HepG2 (cell line): Measurements from ENCODE around the gene WDR76. TPM values are rescaled to one million over a fixed set of nuclear protein-coding genes. Genes with fewer than 3 reads are reported as not detected.
A peak's percentile ranks its signal among the peaks of the same experiment; 100 is the strongest.

Experiments used
- ELF1 ChIP-seq: sonication (generic); formaldehyde crosslinking; IDR thresholded peaks from 2 replicates; pipeline ENCODE4 v1.4.0; 2020; ENCODE audit warnings: missing genetic modification reagents
- NFKB2 ChIP-seq: sonication (generic); formaldehyde crosslinking; IDR thresholded peaks from 2 replicates; pipeline ENCODE4 v1.4.0; 2020; ENCODE audit warnings: missing genetic modification reagents, borderline replicate concordance
- ZNF24 ChIP-seq: fragments of 450-650 bp; IDR thresholded peaks from 2 replicates; pipeline ENCODE4 v1.6.1; 2017; ENCODE audit warnings: antibody characterized with exemption, mild to moderate bottlenecking
- ZNF788 ChIP-seq: sonication (generic); formaldehyde crosslinking; IDR thresholded peaks from 2 replicates; pipeline ENCODE4 v1.5.0; 2020; ENCODE audit warnings: mild to moderate bottlenecking, missing genetic modification reagents, borderline replicate concordance
- polyA plus RNA-seq, 8 experiments: library from polyadenylated mRNA; depleted of rRNA in 3 of 8; stranded (reverse) in 7 of 8; unstranded in 1 of 8; fragments of >200 nt; fragmentation: Illumina TruSeq in 4 of 8; extraction: Trizol in 4 of 8; gene quantifications; 2 replicates each; pipeline versions ENCODE4 v1.2.1 to v1.2.3, GENCODE V29; 2011 to 2016; ENCODE audit warnings: low read depth in 4 of 8, missing spikeins in 1 of 8, mixed read lengths in 1 of 8; ENCODE audit not compliant: insufficient read depth in 1 of 8
- total RNA-seq, 5 experiments: library from RNA; depleted of rRNA; stranded (reverse); fragments of >200 nt; fragmentation: Illumina TruSeq; extraction: Trizol; gene quantifications; 2 replicates each; pipeline ENCODE4 v1.2.3, GENCODE V29; 2016; ENCODE audit warnings: low read depth in 1 of 5
- TF ChIP-seq, protein P1 (sequence below): sonication (generic); formaldehyde crosslinking; IDR thresholded peaks from 2 replicates; pipeline ENCODE4 v1.5.1; 2020; ENCODE audit warnings: mild to moderate bottlenecking, missing genetic modification reagents, borderline replicate concordance
- TF ChIP-seq, protein P2 (sequence below), 2 experiments: fragments of 450-650 bp in 1 of 2; sonication (generic) in 1 of 2; formaldehyde crosslinking; IDR thresholded peaks; 2 replicates each; pipeline versions ENCODE4 v1.5.0 to v1.8.0; 2020 to 2022; ENCODE audit warnings: mild to moderate bottlenecking in 1 of 2, missing genetic modification reagents in 1 of 2
- TF ChIP-seq, protein P3 (sequence below): sonication (generic); formaldehyde crosslinking; IDR thresholded peaks from 2 replicates; pipeline ENCODE4 v1.9.0; 2022; ENCODE audit warnings: missing genetic modification reagents, mild to moderate bottlenecking, borderline replicate concordance
- TF ChIP-seq, protein P4 (sequence below): sonication (generic); formaldehyde crosslinking; IDR thresholded peaks from 2 replicates; pipeline ENCODE4 v1.8.1; 2023; ENCODE audit warnings: missing genetic modification reagents, inconsistent platforms, borderline replicate concordance
- TF ChIP-seq, protein P5 (sequence below): sonication (generic); formaldehyde crosslinking; IDR thresholded peaks from 2 replicates; pipeline ENCODE4 v1.5.0; 2020; ENCODE audit warnings: missing genetic modification reagents, mild to moderate bottlenecking, borderline replicate concordance
- TF ChIP-seq, protein P6 (sequence below): sonication (generic); formaldehyde crosslinking; IDR thresholded peaks from 2 replicates; pipeline ENCODE4; 2020; ENCODE audit warnings: missing genetic modification reagents, mild to moderate bottlenecking, borderline replicate concordance

Gene WDR76
- total and polyA plus RNA-seq, 2 of the 13 experiments (the other 11 are each of a cell fraction or from before 2014, with no cell fraction given): 1.1 to 9.7 TPM

DNA sequence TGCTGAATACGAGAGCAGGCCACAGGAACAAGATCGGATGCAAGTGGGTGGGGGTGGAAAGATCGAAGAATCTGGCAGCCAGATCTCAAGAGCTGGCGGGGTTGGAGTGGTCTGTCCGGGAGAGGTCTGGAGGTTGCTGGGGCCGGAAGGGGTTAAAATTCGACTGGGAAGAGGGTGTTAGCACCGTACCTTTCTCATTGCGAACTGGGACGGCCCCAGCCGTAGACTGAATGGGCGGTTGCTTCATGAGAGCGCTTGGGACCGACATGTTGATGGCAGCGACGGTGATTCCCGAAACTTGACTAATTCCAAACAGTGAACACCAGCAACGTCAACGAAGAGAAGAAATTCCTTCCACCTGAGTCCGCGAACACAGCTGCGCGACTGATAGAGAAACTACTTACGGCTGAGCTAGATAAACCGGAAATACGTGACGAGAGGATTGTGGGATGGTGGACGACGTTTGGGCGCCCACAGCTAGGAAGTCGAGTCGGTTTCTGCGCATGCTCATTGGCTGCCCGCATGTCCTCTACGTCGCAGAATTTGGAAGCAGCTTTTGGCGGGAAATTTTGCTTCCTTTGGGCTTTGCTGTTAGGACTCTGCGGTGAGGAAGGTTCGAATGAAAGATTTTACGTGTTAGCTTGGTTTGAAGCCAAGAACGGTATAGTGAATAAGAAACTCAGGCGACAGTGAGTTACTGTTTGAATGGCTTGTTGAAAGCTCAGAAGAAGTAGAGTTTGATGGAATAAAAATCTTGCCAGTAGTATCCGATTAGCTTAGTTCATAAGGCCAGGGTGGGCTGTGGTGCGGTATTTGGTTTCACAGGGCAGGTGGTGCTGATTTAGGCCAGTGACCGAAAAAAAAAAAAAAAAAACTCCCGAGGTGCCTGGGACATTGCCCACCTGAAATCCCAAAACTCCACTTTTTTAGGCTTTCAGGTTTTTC lies 2.2 kb upstream of the WDR76 start, which contains the start of gene MFAP1 (continued):
- TF ChIP-seq, protein P1, sequence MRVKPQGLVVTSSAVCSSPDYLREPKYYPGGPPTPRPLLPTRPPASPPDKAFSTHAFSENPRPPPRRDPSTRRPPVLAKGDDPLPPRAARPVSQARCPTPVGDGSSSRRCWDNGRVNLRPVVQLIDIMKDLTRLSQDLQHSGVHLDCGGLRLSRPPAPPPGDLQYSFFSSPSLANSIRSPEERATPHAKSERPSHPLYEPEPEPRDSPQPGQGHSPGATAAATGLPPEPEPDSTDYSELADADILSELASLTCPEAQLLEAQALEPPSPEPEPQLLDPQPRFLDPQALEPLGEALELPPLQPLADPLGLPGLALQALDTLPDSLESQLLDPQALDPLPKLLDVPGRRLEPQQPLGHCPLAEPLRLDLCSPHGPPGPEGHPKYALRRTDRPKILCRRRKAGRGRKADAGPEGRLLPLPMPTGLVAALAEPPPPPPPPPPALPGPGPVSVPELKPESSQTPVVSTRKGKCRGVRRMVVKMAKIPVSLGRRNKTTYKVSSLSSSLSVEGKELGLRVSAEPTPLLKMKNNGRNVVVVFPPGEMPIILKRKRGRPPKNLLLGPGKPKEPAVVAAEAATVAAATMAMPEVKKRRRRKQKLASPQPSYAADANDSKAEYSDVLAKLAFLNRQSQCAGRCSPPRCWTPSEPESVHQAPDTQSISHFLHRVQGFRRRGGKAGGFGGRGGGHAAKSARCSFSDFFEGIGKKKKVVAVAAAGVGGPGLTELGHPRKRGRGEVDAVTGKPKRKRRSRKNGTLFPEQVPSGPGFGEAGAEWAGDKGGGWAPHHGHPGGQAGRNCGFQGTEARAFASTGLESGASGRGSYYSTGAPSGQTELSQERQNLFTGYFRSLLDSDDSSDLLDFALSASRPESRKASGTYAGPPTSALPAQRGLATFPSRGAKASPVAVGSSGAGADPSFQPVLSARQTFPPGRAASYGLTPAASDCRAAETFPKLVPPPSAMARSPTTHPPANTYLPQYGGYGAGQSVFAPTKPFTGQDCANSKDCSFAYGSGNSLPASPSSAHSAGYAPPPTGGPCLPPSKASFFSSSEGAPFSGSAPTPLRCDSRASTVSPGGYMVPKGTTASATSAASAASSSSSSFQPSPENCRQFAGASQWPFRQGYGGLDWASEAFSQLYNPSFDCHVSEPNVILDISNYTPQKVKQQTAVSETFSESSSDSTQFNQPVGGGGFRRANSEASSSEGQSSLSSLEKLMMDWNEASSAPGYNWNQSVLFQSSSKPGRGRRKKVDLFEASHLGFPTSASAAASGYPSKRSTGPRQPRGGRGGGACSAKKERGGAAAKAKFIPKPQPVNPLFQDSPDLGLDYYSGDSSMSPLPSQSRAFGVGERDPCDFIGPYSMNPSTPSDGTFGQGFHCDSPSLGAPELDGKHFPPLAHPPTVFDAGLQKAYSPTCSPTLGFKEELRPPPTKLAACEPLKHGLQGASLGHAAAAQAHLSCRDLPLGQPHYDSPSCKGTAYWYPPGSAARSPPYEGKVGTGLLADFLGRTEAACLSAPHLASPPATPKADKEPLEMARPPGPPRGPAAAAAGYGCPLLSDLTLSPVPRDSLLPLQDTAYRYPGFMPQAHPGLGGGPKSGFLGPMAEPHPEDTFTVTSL (CRISPR knock-in tag): peak; percentile 57; the same call in 1 of the 2 replicates
- TF ChIP-seq, protein P2, sequence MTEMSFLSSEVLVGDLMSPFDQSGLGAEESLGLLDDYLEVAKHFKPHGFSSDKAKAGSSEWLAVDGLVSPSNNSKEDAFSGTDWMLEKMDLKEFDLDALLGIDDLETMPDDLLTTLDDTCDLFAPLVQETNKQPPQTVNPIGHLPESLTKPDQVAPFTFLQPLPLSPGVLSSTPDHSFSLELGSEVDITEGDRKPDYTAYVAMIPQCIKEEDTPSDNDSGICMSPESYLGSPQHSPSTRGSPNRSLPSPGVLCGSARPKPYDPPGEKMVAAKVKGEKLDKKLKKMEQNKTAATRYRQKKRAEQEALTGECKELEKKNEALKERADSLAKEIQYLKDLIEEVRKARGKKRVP (CRISPR knock-in tag; IDR thresholded peaks at IDR 0.05): peak in 1 of 2 experiments; percentile 47; a peak in 1 of 4 replicates
- peak; percentile 73; the same call in 1 of the 2 replicates for TF ChIP-seq ZNF788 (CRISPR knock-in tag)
- TF ChIP-seq ELF1 (CRISPR knock-in tag): peak; percentile 95
- TF ChIP-seq, protein P3, sequence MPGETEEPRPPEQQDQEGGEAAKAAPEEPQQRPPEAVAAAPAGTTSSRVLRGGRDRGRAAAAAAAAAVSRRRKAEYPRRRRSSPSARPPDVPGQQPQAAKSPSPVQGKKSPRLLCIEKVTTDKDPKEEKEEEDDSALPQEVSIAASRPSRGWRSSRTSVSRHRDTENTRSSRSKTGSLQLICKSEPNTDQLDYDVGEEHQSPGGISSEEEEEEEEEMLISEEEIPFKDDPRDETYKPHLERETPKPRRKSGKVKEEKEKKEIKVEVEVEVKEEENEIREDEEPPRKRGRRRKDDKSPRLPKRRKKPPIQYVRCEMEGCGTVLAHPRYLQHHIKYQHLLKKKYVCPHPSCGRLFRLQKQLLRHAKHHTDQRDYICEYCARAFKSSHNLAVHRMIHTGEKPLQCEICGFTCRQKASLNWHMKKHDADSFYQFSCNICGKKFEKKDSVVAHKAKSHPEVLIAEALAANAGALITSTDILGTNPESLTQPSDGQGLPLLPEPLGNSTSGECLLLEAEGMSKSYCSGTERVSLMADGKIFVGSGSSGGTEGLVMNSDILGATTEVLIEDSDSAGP (CRISPR knock-in tag): peak; percentile 61; the same call in 1 of the 2 replicates
- TF ChIP-seq, protein P4, sequence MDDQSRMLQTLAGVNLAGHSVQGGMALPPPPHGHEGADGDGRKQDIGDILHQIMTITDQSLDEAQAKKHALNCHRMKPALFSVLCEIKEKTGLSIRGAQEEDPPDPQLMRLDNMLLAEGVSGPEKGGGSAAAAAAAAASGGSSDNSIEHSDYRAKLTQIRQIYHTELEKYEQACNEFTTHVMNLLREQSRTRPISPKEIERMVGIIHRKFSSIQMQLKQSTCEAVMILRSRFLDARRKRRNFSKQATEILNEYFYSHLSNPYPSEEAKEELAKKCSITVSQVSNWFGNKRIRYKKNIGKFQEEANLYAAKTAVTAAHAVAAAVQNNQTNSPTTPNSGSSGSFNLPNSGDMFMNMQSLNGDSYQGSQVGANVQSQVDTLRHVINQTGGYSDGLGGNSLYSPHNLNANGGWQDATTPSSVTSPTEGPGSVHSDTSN: peak; percentile 36; the same call in 1 of the 2 replicates
- no peak for TF ChIP-seq ZNF24
- TF ChIP-seq, protein P5, sequence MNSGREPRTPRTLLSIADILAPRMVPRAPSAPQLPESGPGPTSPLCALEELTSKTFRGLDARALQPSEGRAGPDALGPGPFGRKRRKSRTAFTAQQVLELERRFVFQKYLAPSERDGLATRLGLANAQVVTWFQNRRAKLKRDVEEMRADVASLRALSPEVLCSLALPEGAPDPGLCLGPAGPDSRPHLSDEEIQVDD (CRISPR knock-in tag): no peak
- TF ChIP-seq, protein P6, sequence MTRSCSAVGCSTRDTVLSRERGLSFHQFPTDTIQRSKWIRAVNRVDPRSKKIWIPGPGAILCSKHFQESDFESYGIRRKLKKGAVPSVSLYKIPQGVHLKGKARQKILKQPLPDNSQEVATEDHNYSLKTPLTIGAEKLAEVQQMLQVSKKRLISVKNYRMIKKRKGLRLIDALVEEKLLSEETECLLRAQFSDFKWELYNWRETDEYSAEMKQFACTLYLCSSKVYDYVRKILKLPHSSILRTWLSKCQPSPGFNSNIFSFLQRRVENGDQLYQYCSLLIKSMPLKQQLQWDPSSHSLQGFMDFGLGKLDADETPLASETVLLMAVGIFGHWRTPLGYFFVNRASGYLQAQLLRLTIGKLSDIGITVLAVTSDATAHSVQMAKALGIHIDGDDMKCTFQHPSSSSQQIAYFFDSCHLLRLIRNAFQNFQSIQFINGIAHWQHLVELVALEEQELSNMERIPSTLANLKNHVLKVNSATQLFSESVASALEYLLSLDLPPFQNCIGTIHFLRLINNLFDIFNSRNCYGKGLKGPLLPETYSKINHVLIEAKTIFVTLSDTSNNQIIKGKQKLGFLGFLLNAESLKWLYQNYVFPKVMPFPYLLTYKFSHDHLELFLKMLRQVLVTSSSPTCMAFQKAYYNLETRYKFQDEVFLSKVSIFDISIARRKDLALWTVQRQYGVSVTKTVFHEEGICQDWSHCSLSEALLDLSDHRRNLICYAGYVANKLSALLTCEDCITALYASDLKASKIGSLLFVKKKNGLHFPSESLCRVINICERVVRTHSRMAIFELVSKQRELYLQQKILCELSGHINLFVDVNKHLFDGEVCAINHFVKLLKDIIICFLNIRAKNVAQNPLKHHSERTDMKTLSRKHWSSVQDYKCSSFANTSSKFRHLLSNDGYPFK: peak; percentile 57; the same call in 1 of the 2 replicates
- TF ChIP-seq NFKB2: peak; percentile 78; the same call in 1 of the 2 replicates
